GM19463 (cell line): Measurements from ENCODE around the gene MAGOH.

Experiments
- ATAC-seq: cut with Tn5 transposase; IDR thresholded peaks from one replicate; pipeline ENCODE4 v1.9.1; 2021; ENCODE audit warnings: mild to moderate bottlenecking, moderate library complexity; ENCODE audit not compliant: unreplicated experiment

The MAGOH gene

GRCh38 chr1:53271446-53272090 is 33.2 kb upstream of the MAGOH start:
- ATAC-seq: no peak

- no peak for ATAC-seq
Measured at GRCh38 chr1:53270873-53271272, 32.6 kb upstream of the MAGOH start.

GRCh38 chr1:53270107-53270506 is 31.8 kb upstream of the MAGOH start:
- ATAC-seq: no peak

- no peak for ATAC-seq
Measured at GRCh38 chr1:53267761-53268160, 29.4 kb upstream of the MAGOH start.

GRCh38 chr1:53266038-53266437 is 27.7 kb upstream of the MAGOH start:
- ATAC-seq: no peak

- no peak for ATAC-seq
Measured at GRCh38 chr1:53265581-53265980, 27.3 kb upstream of the MAGOH start.

- no peak for ATAC-seq
Measured at GRCh38 chr1:53264048-53264447, 25.7 kb upstream of the MAGOH start.

- no peak for ATAC-seq
Measured at GRCh38 chr1:53262000-53262399, 23.7 kb upstream of the MAGOH start.

GRCh38 chr1:53260631-53261247 is 22.4 kb upstream of the MAGOH start:
- ATAC-seq: no peak

- ATAC-seq: no peak
Measured at GRCh38 chr1:53259932-53260331, 21.6 kb upstream of the MAGOH start.

- no peak for ATAC-seq
Measured at GRCh38 chr1:53258216-53258615, 19.9 kb upstream of the MAGOH start.

GRCh38 chr1:53257454-53258081 is 19.2 kb upstream of the MAGOH start:
- ATAC-seq: no peak

- no peak for ATAC-seq
Measured at GRCh38 chr1:53256511-53257453, 18.5 kb upstream of the MAGOH start.

GRCh38 chr1:53255031-53255430 is 16.7 kb upstream of the MAGOH start:
- ATAC-seq: no peak

GRCh38 chr1:53254011-53254640 is 15.8 kb upstream of the MAGOH start:
- no peak for ATAC-seq

- no peak for ATAC-seq
Measured at GRCh38 chr1:53250325-53250724, 12.0 kb upstream of the MAGOH start.

- no peak for ATAC-seq
Measured at GRCh38 chr1:53249706-53250105, 11.4 kb upstream of the MAGOH start.

- ATAC-seq: no peak
Measured at GRCh38 chr1:53246261-53247134, 8.2 kb upstream of the MAGOH start.

GRCh38 chr1:53244141-53244540 is 5.8 kb upstream of the MAGOH start:
- ATAC-seq: no peak

- no peak for ATAC-seq
Measured at GRCh38 chr1:53242381-53242780, 4.1 kb upstream of the MAGOH start.
